ENCODE measurements around the gene RCE1.

RCE1 gene

DNA sequence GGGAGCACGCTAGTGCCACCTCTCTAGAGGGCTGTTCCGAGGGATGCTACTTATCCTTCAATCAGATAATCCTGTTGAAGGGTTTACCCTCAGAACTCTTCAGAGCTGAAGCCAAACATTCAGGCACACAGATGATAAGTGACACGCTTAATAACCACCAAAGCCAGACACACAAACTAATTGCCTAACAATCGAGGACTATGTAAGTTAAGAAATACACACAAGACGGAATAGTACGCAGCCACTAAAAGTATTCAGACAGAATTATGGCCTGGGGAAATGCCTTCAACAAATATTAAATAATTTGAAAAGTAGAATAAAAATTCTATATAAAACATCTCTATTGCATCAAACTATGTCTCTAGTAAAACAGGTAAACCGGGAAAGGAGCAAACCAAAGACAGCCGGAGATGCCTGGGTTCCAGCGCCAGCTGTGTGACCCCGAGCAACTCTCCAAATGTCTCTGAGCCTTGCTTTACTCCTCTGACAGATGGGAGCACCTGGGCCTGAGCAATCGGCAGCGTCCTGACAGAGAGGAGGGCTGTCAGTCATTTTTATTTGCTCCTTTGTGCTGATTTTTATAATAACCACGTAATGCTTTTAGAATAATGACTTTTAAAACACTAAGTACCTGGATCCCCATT lies 25.0 kb downstream of the RCE1 start:
- no peak for DNase-seq (ENCODE audit: low read depth in 2 of 3, low spot score in 2 of 3)

DNA sequence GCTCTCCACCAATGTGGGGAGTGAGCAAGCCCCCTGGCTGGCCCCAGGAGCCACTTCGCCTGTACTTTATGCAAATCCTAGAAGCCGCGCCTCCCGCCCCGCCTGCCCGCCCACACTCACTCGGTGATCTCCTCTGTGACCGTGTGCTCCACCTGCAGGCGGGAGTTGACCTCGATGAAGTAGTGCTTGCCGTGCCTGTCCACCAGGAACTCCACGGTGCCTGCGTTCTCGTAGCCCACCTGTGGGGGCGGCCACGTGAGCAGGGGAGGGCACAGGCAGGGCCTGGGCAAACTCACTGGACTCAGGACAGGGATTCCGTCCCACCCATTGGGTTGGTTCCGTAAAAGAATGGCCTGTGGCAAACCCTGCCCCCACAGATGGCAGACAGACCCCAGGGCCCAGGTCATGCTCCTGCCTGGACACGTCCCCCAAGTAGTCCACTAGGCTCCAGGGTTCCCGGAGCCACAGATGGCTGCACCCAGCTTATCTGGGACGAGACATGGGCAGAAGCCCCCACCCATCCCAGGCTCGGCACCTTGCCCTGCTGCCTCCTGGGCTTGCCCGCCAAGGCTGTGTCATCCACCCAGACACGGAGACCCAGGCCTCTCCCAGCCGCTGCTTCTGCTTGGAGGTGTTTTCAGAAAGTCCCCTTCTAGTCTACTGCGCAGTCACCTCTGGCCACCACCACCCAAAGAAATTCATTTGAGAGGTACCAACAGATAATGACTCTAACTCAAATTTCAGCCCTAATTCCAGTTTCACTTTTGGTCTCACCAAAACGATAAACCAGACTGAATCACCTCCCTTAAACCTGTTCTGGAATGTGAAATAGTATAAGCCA lies 25.7 kb downstream of the RCE1 start:
- DNase-seq (ENCODE audit: low read depth in 2 of 3, low spot score in 2 of 3): peak; percentile 50 to 55 (median 51)

DNA sequence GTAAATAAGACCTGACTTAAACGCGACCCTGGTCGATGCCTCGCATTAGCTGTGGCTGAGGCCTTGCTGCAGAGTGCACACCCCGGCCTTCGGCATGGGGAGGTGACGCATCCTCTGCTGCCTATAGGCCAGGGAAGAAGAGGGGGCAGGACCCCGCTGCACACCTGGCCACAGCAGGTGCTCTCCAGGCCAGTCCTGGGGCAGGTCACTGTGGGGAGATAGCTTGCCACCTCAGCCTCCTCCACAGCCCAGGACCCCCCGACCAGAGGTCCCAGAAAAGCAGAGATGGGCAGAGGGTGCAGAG lies 26.3 kb downstream of the RCE1 start:
- no peak for DNase-seq (ENCODE audit: low read depth in 2 of 3, low spot score in 2 of 3)

DNA sequence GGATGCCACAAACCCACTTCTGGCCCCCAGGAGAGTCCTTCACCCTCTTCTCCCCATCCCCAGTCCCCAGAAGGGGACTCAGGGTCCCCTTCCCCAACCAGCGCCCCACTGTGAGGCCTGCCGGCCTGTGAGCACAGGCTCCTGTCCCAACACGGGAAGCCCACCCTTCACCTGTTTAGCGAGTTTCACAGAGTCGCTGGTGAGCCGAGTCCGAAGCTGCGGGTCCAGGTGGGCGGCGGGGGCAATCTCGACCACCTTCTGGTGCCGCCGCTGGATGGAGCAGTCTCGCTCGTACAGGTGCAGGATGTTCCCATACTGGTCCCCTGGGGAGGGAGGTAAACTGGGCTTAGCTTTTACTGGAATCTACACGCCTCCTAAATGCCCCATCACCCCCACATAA lies 26.9 kb downstream of the RCE1 start:
- DNase-seq (ENCODE audit: low read depth in 2 of 3, low spot score in 2 of 3): no peak

DNA sequence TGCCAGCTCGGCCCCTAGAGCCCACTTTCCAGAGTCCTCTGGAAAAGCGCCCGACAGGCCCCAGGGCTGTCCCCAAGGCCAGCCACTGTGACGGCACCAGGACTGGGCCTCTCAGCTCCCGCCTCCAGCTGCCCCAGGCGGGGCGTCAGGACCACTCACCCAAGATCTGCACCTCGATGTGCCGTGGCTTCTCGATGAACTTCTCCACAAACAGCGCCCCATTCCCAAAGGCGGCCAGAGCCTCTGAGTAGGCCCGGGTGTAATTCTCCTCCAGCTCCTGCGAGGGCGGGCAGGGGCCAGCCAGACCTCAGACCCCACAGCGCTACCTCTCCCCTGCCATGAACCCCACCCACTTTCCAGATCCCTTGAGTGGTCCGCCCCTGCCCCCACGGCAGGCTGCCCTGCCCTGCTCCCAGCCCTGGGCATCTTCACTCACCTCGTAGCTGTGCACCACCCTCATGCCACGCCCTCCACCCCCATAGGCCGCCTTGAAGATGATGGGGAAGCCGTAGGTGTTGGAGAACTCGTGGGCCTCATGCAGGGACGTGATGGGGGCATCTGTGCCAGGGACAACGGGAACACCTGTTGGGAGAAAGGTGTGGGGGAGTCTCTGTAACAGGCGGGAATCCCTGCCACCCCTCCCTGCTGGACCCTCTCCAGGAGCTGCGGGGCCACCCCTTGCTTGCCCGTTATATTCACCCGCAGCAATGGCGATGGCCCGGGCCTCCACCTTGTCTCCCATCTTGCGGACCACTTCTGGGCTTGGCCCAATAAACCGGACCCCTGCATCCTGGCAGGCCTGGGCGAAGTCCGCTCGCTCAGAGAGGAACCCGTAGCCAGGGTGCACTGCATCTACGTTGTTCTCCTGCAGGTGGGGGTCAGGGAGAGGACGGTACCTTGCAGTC lies 27.6 kb downstream of the RCE1 start:
- DNase-seq (ENCODE audit: low read depth in 2 of 3, low spot score in 2 of 3): no peak

DNA sequence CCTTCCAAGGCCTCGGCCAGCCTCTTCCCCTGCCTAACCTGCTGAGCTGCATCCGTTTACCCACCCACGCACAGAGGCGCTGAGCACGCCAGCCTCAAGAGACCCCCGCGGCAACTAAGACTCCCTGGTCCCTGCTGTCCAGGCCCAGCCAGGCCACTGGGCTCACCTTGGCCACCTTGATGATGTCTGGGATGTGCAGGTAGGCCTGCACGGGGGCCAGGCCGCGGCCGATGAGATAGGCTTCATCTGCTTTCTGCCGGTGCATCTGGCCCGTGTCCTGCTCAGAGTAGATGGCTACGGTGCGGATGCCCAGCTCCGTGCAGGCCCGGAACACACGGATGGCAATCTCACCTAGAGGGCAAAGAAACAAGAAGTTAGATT lies 28.3 kb downstream of the RCE1 start:
- DNase-seq (ENCODE audit: low read depth in 2 of 3, low spot score in 2 of 3): no peak

DNA sequence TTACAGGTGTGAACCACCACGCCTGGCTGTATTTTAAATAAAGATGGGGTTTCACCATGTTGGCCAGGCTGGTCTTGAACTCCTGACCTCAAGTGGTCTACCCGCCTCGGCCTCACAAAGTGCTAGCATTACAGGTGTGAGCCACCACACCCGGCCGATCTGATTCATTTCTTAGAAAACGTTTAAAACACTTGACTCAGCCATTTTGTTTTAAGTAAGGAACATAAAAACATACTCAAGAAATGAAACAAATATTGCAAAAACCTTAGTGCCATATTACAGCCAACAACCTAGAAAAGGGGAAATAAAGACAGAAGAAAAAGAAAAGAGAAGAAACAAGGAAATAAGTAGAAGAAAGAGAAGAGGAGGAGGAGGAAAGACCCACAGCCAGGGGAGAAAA lies 31.0 kb downstream of the RCE1 start:
- no peak for DNase-seq (ENCODE audit: low read depth in 2 of 3, low spot score in 2 of 3)

DNA sequence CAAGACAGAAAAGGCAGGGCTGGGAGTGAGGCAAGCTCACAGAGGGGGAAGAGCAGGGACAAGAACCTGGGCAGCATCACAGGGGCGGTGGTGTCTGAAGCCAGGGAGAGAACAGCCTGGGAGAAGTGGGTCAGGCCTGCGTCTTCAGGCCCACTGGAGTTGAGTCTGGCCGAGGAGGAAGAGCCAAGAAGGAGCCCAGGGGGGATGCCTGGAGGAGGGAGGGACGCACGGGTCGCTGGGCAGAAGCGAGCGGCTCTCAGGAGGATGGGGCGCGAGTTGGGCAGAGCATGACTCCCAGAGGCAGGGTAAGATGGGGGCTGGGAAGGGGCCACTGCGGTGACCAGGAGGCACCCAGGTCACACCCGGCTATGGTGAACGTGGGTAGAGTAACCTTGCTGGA lies 32.1 kb downstream of the RCE1 start:
- no peak for DNase-seq (ENCODE audit: low read depth in 2 of 3, low spot score in 2 of 3)

DNA sequence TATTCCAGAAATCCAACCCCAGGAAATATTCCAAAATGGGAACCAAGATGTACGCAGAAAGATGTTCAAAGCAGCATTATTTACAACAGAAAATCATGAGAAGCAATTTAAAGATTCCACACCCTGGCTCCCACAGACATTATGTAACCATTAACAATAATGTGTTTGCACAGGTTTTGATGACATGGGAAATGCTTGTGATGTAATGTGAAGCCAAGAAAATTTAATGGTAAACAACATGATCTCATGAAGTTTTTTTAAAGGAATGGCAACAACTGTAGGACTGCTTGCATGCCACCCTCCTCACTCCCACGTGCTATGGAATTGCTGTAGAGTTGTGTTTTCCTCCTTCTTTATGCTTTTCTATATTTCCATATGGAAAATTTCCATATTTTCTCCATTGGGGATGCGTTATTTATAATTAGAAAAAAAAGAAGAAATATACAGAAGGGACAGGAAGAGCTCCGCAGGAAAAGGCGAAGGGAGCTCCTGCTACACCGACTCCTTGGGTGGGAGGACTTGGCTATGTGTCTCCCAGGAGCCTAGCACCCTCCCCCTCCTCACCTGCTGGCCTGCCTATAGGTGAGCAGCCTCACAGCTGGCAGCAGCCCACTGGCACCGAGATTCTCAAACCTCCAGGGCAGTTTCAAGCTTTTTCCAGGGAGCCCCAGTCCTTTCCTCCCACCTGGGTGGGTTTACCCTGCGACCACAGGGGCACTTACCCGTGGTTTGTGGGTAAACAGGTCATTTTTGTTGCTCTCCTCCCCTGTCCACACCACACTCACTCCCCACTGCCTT lies 34.5 kb downstream of the RCE1 start:
- DNase-seq (ENCODE audit: low read depth in 2 of 3, low spot score in 2 of 3): no peak

DNA sequence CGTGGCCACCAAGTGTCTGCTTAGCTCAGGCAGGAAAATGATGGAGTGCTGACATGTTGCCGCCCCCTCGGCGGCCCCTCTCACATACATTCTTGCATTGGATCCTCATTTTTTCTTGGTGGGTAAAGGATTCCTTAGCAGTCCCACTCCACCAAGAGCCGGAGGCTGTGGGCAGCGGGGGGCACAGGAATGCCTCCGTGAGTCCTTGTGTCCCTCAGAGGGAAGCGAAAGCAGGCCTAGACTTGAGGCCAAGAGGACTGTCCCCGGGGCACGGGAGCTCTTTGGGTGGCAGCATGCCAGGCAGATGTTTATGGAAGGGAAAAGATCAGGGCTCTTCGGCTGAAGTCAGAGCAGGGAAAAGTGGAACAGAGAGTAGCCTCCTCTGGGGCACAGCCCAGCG lies 35.2 kb downstream of the RCE1 start:
- DNase-seq (ENCODE audit: low read depth in 2 of 3, low spot score in 2 of 3): no peak

DNA sequence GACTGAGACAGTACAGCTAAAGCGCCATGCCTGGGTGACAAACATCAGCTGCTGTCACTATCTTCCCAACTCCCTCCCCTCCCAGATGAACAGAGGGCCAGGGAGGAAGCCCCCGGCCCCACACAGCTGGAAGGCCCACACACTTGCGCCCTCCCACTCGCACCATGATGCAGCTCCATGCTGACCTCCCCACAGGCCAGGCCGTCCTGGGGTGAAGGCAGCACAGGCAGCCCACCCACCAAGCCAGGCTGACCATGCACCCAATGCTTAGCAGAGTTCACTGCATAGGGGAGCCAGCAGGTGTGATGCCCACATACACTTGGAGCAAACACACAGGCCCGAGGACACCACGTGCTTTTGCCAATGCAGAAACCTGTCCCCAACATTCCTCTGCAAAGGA lies 35.8 kb downstream of the RCE1 start:
- DNase-seq (ENCODE audit: low read depth in 2 of 3, low spot score in 2 of 3): no peak

DNA sequence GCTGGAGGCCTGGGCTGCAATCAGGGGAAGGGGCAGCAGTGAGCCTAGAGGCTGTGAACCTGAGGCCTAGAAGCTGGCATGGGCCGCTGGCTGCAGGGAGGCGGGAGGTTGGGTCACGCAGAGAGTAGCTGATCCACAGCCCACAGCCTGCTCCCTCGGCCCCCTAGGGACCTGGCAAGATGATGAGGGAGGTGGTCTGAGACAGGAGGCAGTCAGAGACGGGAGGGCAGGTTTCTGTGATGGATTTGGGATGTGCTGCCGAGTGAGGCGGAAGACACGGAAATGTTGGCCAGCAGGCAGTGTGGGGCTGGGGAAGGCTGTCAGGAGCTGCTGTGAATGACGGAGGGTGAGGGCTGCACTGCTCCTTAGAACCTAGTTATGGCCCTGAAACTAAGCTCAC lies 36.3 kb downstream of the RCE1 start:
- no peak for DNase-seq (ENCODE audit: low read depth in 2 of 3, low spot score in 2 of 3)

DNA sequence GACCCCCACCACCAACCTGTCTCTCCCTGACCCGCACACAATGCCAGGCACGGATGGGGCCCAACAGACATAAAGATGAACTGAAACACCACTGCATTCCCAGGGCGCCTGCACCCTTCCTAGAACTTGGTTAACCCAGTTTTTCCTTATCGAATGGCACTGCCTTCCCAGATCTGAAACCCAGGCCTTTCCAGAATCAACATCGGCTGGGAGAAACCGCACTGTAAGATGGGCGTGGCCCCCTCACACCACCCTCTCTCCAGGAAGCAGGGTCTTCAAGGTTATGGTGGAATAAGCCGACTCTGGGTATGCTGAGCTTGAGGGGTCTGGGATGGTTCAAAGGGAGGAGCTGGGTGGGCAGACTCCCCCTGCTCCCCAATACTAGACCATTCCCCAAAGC lies 36.8 kb downstream of the RCE1 start:
- DNase-seq (ENCODE audit: low read depth in 2 of 3, low spot score in 2 of 3): no peak

DNA sequence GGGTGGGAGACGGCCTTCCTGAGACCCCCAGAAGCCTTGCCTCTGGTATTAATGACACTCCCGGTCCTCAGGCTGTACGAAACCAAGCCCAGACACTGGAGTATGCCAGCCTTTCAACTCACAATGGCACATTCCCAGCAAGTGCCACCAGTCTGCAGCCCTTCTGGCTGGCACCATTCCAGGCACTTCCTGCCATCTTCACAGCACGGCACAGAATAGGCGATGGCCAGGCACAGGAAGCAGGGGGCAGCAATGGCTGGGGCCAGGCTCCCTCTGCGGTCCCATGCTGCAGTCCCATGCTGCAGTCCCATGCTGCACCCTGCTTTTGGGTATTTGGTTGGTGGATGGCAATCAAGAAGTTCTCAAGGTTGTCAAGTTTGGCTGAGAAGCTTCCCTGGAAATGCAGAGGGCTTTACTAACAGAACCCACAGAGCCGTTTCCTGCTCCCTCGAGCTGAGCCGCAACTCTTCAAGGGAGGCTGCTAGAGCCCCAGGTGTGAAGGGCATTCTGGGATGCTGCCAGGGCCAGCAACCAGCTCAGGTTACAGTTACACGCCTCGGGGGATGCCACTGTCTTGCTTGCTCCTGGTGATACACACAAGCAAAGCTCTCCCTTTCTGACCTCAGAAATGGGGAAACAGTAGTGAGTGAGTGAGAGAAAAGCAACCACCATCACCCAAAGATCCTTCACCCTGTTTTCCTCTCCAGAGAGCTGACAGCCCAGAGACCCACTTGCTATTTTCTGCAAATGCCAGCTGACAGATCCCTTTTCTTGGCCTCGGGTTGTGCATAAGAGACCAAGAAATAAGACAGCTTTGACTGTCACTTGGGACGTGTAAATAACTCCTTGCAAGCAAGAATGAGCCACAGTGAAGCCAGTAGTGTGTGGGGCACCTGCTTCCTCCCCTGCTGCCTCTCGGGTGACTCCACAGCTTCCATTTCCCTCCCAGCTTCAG lies 37.5 kb downstream of the RCE1 start:
- no peak for DNase-seq (ENCODE audit: low read depth in 2 of 3, low spot score in 2 of 3)

DNA sequence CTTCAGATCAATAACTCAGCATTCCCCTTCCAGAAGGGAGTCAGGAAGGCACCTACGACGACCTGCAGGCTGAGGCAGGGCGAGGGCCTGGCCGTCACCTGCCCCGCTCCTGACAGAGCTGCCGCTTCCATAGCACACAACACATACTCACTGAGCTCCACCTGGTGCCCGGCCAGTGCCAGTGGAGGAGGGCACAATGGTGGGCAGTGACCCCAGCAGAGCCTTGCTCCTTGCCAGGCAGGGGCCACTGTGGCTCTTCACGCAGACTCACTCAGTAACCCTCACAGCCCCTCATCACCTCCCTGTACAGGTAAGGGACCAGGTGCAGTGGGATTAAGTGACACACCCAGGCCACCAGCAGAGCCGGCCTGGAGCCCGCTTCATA lies 38.2 kb downstream of the RCE1 start:
- no peak for DNase-seq (ENCODE audit: low read depth in 2 of 3, low spot score in 2 of 3)

DNA sequence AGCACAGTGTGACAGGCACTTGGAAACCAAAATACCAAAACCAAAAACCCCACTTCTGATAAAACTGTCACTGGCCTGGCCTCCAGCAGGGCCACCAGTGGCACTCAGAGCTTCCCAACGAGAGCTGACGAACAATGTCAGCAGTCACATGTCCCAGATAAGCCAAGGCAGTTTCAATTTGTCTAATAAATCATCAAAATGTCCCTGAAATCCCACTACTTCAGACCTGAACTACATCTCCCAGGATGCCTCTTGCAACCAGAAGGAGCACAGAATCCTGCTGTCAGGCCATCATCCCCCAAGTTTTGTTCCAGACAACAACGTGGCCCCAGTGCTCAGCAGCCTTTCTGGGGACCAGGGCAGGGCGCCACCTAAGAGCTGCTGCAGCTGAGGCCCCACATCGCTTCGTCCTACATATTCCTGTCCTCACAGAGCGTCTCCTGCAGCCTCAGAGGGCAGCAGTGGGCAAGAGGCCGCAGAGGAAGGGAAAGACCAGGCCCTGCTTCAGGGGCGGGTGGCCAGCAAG lies 38.7 kb downstream of the RCE1 start:
- no peak for DNase-seq (ENCODE audit: low read depth in 2 of 3, low spot score in 2 of 3)

DNA sequence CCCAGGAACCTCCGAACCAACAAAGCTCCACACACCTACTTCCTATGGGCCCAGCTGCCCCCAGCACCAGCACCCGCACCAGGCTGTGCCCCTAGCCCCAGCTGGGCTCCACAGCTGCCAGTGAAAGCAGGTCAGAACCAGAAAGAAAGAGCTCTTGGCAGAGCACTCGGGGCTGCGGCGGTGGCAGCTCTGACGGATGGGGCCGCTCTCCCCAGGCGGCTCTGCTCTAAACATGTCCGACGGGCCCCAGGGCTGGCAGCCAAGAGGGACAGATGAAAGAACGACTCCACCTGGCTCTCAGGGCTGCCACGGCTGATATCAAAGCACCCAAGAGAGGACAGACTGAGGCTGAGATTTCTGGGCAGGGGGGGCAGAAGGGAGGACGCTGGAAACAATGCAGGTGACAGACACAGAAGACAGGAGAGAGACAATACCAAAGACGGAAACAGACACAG lies 39.3 kb downstream of the RCE1 start:
- DNase-seq (ENCODE audit: low read depth in 2 of 3, low spot score in 2 of 3): no peak

DNA sequence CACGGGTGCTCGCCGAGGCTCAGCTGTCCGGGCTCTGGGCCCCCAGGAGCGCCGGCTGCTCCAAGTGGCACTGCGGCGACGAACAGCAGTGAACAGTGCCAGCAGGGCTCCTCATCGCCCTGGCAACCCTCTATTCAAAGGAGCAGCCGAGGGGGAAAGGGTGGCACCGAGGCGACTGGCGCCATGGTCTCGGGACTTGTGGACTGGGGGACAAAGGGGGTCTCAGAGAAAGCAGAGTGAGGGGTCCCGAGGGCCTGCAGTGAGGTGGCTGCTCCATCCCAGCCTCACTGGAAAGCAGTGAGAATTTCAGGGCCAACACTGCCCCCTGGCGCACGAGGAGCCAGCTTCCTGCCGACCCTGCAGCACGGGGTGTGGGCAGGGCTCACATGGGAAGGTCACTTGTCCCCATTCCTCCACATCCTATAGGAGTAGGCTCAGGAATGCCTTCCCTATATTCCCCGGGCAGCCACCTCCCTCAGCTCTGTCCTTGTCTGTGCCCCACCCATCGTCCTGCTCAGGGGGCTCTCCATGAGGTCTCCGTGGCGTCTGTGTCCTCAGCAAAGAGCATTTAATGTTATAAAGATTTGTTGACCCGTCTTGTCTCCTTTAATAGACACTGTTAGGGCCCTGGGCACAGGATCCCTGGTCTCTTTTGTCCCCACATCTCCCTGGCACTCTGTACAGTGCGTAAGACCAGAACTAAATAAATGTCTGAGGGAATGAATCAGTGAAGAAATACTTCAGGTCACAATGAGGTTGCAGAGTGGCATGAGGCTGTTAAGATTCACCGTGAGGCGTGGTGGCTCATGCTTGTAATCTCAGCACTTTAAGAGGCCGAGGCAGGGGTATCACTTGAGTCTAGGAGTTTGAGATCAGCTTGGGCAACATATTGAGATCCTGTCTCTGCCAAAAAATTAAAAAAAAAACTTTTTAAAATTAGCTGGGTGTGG lies 40.0 kb downstream of the RCE1 start:
- peak in 2 of 3 experiments; percentile 32 to 51 for DNase-seq (ENCODE audit: low read depth in 2 of 3, low spot score in 2 of 3)

DNA sequence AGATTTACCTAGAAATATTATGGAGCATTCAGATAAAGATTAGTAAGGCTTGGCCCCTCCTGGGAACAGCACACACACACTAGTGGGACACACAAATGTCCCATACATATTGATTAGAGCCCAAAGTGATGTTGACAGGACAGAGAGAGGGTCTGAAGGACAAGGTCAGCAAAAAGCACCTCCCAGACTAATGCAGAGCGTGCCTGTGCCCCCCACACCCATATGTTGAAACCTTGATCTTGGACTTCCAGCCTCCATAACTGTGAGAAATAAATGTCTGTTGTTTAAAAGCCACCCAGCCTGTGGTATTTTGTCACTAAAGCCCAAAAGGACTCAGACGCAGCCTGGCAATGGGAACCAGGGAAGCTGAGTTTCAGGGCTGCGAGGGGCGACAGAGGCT lies 41.2 kb downstream of the RCE1 start:
- no peak for DNase-seq (ENCODE audit: low read depth in 2 of 3, low spot score in 2 of 3)
